GM18526 (cell line): ENCODE data around the gene EIF4EBP2.

Experiments used
- POLR2A ChIP-seq: IDR thresholded peaks from 3 replicates; pipeline ENCODE4 v1.6.1; 2011; ENCODE audit not compliant: insufficient read length; ENCODE audit errors: extremely low read depth

EIF4EBP2 gene

DNA sequence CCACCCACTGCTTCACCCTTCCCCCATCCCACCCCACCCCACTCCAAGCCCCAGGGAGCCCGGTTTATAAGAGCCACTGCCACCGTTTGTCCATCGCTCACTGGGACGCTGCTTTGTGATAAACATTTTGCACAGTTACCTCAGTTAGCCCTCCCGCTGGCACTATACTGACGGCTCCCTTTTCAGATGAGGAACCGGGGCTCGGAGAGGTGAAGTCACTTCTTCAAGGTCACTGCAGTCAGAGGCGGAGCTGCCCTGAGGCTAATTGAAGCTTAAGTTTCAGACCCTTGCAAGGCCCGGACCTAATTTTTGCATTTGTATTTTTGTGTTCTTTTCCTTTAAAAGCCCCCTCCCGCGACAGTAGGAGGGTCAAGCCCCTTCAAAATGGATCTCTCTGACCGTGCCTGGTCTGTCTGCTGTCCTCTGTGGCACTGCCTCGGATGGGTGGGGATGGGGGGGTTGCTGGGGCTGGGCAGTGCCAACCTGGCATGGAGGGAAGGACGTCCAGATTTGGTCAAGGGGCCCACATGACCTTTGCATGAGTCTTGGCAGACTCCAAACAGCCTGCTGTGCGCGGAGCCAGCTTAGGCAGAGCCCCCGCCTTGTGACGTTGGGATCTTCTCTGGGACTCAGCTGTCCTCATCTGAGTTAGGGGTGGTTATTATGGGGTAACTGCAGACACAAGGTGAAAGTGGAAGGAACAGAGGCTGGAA lies 55.3 kb downstream of the EIF4EBP2 start:
- TF ChIP-seq POLR2A: no peak

DNA sequence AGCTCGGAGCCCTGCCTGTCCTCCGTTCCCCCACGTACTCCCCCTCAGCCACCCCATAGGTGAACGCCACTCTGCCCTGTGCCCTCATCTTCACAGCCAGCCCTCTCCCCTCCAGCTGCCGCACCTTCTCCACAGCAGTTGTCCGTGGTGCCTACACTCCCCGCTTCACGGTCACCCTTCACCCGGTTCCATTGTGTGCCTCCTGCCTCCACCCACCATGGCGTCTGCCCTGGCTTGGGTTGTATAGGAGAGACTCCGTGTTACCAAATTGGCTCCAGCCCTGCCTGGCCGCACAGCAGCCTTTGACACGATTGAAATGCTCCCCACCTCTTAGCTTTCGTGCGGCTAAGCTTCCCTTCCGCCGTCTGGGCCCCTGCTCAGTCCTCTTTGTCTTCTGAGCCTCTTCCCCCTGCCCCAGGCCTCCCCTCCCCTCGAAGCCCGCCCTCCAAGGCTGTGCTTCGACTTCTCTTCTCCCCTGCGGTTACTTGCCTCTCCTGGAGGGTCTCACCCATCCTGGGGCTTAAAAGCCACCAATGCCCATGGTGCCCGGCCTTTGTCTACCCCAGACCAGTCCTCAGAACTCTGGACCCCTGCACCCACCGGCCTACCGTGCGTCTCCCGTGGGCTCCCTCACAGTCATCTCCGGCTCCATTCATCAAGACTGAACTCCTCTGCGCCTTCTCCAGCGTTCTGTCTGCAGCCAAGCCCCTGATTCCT lies 56.0 kb downstream of the EIF4EBP2 start:
- TF ChIP-seq POLR2A: no peak

DNA sequence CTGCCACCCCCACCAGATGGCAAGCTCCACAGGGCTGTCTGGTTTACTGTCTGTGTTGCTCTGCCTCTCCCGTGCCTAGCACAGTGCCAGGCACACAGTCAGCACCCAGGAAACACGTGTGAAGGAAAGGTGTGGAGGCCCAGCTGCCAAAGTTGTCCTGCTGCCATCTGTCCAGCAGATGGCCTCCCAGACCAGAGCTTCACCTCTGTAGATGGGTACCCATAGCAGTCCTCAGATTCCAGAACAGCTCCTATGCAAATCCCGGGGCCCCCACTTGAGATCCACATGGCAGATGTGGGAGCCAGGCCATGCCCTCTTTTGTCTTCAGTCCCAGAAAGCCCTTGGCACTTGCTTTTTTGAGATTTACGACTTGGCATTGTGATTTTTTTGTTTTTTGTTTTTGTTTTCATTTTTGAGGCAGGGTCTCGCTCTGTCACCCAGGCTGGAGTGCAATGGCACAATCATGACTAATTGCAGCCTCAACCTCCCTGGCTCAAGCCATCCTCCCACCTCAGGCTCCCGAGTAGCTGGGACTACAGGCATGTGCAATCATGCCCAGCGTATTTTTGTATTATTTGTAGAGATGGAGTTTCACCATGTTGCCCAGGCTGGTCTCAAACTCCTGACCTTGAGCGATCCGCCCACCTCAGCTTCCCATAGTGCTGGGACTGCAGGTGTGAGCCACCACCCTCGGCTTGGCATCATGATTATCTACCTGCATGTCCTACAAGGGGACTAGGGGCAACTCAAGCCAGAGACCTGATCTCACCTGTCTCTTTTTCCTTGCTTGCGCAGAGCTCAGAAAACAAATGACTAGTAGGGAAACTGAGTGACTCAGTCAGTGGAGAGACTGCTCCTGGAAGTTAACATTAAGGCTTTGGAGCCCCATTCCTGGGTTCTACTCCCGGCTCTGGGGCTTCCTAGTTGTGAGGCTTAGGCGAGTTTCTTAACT lies 57.7 kb downstream of the EIF4EBP2 start:
- TF ChIP-seq POLR2A: no peak

DNA sequence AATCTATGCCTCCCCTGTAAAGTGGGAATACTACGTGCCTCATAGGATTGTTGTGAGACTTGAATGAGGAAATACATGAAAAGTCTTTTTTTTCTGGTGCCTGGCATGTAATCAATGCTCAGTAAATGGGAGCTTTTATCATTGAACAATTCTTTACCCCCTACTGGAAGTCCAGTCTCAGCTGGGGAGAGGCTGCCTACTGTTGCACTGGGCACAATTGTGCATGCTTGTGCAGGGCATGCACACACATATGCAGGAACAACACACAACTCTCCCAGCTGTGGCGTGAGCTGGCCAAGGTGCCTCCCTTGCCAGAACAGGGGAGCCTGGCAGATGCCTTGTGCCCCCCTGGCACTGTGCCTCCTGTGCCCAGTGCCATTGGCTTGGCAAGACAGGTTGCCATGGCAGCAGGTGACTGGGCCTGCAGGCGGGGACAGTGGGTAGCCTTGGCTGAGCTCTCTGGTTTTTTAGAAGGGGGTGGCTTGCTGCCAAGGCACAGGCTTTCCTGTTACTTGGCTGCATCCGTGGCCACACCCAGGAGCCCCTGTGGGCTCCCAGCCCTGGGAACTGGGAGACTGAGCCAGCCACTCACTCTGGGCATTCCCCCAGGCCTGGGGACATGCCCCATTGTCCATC lies 58.5 kb downstream of the EIF4EBP2 start:
- TF ChIP-seq POLR2A: no peak

DNA sequence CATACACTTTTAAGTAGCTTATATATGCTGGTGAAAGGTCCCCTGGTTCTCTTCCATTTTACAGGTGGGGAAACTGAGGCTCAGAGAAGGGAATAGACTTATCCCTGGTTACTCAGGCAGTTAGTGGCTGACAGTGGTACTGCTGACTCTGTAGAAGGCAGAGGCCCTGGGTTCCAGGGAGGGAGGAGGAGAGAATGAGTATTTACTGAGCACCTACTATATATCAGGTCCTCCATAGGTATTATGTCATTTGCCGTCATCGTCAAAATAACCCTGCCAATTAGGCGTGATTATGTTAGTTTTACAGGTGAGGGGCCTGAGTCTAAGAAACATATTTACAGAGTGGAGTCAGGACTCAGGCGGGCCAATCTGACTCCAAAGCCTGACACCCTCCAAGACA lies 61.3 kb downstream of the EIF4EBP2 start:
- no peak for TF ChIP-seq POLR2A

DNA sequence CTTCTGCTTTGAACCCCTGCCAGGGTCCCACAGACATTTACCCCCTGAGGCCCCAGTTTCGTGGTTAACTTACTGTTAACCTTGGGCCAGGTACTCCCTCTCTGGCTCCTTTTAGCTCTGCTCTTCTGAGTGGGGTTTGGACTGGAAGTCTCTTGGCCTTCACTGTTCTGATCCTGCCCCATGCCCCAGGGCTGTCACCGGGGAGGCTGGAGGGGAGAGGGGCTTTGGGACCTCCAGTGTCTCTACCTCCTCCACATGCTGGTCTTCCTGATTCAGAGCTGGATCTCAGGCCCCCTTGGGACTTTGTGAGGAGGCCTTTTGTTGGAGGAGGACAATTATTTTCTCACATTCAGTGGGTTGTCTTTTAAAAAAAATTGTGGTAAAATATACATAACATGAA lies 61.9 kb downstream of the EIF4EBP2 start:
- no peak for TF ChIP-seq POLR2A

DNA sequence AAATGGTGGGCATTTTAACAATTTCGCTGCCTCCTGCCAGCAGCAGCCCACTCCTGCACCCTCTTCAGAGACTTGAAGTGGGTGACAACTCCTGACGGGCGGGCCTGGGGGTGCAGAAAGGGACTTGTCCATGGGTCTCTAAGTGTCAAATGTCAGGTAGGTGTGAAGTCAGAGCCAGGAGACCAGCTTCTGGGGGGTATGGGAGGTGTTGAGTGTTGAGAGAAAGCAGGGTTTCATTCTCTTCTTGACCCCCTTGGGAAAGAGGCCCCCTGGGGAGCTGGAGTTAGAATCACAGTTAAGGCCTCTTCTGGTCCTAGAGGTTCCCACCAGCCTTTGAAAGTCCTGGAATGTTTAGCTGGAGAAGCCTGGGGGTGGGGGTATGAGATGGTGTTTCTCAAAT lies 63.0 kb downstream of the EIF4EBP2 start:
- TF ChIP-seq POLR2A: no peak

DNA sequence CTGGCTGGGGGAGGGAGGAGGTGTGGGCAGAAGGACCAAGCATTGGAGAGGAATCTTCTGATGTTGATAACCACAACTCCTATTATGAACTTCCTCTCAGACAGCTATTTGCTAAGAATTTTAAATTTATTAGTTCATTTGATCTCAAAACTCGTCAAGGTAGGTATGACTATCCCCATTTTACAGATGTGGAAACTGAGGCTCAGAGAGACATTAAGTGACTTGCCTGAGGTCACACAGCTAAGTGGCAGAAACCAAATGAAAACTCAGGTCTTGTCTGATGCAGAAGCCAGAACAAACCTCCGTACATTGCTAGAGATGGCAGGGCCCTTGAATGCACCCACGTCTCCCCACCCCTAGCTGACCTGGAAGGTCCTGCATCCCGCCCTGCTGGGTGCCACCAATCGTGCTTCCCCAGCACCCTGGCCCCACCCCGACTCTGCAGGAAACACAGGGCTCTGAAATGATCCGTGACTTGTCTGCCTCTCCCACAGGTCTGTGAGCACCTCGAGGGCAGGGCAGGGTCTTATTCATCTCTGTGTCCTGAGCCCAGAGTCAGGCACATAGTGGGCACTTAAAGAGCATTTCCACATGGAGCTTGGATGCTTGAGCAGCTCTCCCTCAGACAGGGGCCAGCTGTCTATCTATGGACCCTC lies 69.0 kb downstream of the EIF4EBP2 start:
- TF ChIP-seq POLR2A: no peak

DNA sequence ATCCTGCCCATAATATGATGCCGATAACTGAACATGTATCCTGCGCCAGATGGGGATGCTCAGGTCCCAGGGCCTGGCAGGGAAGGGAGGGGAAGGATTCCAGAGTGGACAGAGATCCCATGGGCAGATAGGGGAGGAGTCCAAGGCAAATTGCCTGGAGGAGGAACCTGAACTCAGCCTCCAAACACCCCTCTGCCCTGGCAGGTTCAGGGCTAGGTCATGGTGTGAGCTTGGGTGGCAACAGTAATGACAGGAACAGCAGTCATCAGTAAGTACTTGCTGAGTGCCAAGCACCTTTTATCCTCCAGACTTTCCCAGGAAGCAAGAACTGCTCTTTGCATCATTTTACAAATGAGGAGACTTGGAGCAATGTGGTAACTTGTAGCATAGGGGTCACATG lies 70.8 kb downstream of the EIF4EBP2 start:
- TF ChIP-seq POLR2A: no peak

DNA sequence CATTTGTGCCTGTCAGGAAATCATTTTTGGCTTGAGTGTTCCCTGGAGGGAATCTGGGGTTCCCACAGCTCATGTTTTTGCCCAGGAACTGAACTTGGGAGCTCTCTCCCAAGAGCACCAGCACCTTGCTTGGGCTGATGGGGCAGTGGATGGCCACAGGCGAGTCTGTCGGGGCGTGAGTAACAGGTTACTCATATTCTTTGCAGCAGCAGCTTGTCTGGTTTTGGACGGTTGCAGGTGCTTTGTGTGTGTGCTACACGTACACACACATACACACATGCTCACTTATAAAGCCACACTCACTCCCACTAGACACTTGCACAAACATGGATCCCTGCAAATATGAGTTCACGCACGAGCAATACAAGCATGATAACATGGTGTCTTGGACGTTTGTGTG lies 71.7 kb downstream of the EIF4EBP2 start:
- TF ChIP-seq POLR2A: no peak

DNA sequence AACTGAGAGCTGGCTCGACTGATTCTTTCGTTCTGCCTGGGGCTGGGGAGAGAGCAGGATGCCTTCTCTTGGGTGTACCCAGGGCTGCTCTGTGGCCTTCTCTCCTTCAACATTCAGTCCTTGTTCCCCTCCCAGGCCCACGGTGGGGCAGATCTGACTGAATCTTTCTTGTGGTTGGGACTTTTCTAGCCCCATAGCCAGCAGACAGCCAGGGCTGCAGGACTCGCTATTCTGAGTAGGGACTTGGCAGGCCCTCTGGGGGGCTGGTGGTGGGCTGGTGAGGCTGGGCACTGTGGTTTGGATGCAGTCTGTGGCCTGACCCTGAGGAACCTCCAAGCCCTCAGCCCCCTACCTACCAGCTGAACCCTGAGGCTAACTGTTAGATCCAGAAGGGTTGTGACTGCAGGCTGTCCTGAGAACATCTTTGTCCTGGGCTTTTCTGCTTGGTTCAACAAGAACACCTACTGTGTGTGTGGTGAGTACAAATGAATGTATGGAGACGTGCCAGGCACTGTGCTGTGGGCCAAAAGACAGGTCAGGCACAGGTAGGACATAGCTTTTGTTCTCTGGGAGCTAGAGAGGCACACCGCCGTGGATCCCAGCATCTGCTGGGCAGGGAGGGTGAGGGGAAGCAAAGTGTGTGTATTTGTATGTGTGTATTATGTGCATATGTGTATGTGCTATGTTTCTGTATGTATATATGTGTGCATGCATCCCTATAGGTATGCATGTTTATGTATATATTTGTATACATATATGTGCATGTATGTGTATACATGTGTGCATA lies 72.5 kb downstream of the EIF4EBP2 start:
- TF ChIP-seq POLR2A: no peak

DNA sequence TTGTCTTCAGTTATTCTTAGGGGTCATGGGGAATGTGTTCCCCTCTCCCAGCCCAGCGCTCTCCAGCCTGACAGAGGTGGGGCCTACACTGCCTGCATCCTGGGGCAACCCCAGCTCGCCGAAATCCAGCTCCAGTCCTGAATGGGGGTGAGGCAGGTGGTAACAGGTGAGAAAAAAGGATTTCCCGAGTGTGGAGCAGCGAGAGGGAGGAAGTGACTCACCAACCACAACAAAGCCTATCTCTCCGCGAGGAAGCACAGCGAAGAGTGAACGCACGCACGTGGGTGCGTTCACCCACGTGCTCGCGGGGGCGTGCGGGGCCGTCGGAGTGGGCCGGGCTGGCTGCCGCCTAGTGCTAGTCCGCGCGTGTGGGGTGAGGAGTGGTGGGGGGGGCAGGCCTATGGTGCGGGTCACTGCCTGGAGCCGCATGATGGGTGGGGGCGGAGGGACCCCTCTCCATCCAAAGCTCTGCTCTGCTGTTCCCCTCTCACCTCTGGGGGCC lies 73.8 kb downstream of the EIF4EBP2 start:
- no peak for TF ChIP-seq POLR2A
